Stimulated activated CD4-positive, alpha-beta T cell treated with anti-CD3 and anti-CD28 coated beads, Interleukin-15, amount 100 ng/mL, for 1 hour (primary cell): ENCODE measurements around the gene SRC.

Experiments
- DNase-seq, 2 donors: peaks; one replicate each; pipeline ENCODE4 v3.0.0-alpha.2; 2020; ENCODE audit warnings: low read depth in 1 of 2, low spot score in 1 of 2

SRC gene

DNA sequence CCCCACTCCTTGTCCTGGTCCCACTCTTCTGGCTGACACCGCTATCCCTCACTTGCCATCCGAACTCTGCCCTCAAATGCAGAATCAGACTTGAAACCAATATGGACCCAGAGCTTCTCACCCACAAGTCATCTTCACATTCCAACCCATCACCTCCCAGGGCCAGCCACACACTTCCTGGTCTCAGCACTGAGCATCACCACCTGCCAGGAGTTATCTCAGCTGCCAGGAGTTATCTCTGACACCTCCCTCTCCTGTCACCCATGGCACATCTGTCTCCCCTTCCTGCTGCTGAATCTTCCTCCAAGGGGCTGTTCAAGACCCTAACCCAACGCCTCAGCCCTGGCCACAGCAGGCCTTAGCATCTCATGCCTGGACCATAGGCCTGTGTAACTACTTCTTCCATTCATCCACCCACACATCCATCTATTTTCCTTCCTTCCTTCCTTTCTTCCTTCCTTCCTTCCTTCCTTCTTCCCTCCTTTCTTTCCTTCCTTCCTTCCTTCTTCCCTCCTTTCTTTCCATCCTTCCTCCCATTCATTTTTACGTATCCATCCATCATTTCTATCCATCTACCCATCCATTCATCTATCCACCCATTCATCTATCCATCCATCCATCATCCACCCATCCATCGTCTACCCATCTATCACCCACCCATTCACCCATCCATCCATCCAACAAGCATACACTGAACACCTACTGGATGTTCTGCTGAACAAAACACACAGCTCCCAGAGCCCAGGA, 100.5 kb downstream of the SRC start:
- no peak for DNase-seq

DNA sequence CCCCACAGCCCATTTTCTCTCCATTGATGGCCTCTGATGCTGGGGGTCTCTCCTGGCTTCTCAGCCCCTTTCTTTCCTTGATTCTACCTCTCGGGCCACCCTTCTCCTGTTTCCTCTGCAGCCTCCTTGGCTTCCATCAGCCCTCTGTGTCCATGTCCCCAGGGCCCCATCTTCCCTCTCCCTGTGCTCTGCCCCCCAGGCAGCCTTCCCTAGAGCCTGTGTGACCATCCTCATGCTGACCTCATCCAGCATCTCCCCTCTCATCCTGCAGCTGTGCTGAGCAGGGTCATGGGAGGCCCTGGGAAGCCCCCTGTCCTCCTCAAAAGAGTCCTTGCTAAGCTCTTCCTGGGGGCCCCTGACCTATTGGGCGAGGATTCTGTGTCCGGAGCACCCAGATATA, 101.7 kb downstream of the SRC start:
- no peak for DNase-seq

DNA sequence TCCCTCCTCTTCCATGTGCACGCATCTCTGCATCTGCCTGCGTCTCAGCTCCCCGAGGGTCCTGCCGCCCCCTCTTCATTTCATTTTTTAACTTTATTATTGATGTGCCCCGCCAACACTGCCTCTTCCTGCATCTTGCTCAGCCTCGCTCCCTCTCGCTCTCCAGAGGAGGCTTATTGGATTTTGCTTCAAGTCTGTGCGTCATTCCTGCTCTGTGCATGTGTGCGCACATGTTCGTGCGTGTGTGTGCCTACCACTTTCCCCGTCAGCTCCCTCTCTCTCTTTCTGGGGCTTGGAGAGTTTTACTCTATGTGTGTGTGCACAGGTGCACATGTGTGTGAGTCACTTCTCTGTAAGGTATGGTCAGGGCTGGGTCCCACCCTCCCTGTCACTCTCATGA, 103.3 kb downstream of the SRC start:
- no peak for DNase-seq

DNA sequence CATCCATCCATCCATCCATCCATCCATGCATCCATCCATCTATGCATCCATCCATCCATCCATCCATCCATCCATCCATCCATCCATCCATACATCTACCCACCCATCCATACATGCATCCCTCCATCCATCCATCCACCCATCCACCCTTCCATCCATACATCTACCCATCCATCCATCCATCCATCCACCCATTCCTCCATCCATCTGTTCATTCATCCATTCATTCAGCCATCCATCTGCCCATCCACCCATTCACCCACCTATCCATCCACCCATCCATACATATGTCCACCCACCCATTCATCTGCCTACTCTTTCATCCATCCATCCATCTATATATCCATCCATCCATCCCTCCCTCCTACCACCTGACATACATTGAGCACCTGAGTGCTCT, 104.4 kb downstream of the SRC start:
- DNase-seq, result no peak

DNA sequence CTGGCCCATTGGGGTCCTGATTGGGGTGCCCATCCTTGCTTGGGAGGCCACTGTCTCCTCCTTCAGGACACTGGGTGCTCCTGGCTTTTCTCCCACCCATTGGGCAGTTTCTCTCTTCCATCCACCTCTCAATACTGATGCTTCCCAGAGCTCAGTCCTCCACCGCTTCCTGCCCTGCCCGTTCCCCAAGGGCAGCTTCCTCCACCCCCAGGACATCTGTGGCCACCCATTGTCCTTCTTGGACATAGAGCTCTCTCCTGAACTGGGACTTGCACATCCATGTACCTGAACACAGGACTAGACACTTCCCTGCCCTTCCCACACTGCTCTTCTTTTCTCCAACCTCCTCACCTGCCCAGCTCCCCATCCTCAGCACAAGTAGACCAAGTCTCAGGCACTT, 105.7 kb downstream of the SRC start:
- DNase-seq, result no peak

DNA sequence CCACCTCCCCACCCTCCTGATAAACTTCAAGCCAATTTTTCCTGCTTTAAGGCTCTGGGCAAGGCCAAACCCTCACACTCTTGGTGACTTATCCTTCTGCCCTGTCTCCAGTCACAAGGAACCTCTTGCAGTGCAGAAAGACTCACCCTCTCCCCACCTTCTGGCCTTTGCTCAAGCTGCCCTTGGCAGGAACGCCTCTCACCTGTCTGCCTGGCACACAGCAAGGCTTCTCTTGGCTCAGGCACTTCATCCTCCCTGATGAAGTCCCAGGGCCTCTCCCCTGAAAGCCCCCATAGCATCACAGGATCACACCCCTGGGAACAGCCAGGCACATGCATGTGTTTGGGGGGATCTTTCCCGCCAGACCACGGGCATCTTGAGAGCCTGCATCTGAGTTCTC, 106.3 kb downstream of the SRC start:
- no peak for DNase-seq

DNA sequence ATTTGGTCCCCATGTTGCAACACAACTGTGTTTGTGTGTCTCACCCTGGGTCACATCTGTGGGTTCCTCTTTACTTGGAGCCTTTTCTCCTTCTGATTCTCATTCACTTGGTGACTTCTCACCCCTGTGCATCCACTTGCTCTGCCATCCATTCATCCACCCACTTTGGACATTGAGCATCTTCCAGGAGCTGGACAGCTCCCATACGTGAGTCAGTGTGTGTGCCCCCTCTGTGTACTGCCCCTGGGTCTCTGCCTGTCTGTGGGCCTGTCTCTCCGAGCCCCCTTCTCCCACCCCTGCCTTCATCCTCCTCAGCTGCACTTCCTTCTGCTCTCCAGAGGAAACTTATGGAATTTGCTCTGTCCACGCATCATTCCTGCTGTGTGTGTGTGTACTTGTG, 107.3 kb downstream of the SRC start:
- DNase-seq, result no peak

DNA sequence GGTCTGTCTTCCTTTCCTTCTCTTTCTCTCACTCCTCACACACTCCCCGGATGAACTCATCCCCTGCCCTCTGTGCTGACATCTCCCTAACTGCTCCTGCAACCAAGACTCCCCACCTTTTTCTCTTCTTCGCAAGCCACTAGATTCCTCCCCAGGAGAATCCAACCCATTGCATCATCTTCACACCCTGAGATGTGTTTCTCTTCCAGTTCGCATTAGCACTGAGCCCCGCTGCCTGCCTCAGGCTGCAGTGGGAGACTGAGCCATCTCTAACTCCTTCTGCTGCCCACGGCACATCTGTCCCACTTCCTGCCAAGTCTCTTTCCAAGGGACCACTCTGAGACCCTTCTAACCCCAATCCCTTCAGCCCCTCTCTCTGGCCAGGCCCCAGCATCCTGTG, 107.9 kb downstream of the SRC start:
- no peak for DNase-seq

DNA sequence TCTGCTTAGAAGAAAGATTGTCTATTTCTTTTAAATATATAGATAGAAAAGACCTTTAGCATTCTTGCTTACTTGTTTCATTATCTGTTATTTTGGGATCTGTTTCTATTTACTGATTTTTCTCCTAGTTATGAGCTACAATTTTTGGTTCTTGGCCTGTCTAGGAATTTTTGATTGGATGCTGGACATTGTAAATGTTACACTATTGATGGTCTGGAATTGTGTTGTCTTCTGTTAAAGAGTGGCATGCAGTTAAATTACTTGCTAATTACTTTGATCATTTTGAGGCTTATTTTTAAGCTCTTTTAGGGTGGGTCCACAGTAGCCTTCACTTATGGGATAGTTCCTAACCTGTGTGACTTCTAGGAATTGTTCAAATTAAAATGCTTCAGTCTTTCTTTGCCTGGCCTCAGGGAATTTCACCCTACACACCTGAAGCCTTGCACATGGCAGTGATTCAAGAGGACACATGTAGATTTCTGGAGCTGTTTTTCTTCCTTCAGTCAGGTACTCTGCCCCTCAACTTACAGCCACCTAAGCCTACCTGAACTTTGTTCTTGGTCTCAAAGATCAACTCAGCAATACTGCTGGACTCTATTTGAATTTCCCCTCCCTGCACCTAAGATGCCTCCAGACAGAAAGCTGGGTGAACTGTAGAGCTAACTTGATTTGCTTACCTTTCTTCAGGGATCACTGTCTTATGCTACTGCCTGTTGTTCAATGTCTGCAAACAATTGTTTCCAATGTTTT, 108.9 kb downstream of the SRC start:
- DNase-seq, result no peak
